Heart left ventricle (tissue), 16 donors: ENCODE measurements around the gene PAQR5. TPM values are rescaled to one million over a fixed set of nuclear protein-coding genes. Genes with fewer than 3 reads are reported as not detected.

Experiments
- ATAC-seq, 4 donors: fragments of 200-7000 bp; cut with Tn5 transposase; one replicate each; pipeline ENCODE4 v1.9.1; 2020 to 2022; ENCODE audit warnings: moderate library complexity in 4 of 4, mild to moderate bottlenecking in 3 of 4, moderate number of reproducible peaks in 1 of 4
- DNase-seq, 5 donors: peaks; one replicate each; pipeline ENCODE4 v3.0.0-alpha.2; 2020
- H3K27ac ChIP-seq, 12 donors: fragments of 200-600 bp; sonication (generic) in 4 of 12; one replicate each; pipeline versions ENCODE4 v1.5.0 to v1.8.0; 2016 to 2022; ENCODE audit warnings: mild to moderate bottlenecking in 2 of 12
- H3K27me3 ChIP-seq, 9 donors: fragments of 200-600 bp; sonication (generic) in 2 of 9; one replicate each; pipeline versions ENCODE4 v1.5.1 to v1.8.0; 2016 to 2022; ENCODE audit warnings: mild to moderate bottlenecking in 3 of 9
- H3K36me3 ChIP-seq, 9 donors: fragments of 200-600 bp; sonication (generic) in 2 of 9; one replicate each; pipeline versions ENCODE4 v1.5.0 to v1.8.0; 2018 to 2022; ENCODE audit warnings: mild to moderate bottlenecking in 2 of 9
- H3K4me1 ChIP-seq, 12 donors: fragments of 200-600 bp; sonication (generic) in 4 of 12; one replicate each; pipeline versions ENCODE4 v1.5.0 to v1.8.0; 2016 to 2022; ENCODE audit warnings: mild to moderate bottlenecking in 3 of 12
- H3K4me3 ChIP-seq, 12 donors: fragments of 200-600 bp; sonication (generic) in 4 of 12; one replicate each; pipeline versions ENCODE4 v1.5.0 to v1.8.0; 2017 to 2022; ENCODE audit warnings: mild to moderate bottlenecking in 9 of 12, moderate library complexity in 4 of 12
- H3K9me3 ChIP-seq, 12 donors: fragments of 200-600 bp; sonication (generic) in 4 of 12; one replicate each; pipeline versions ENCODE4 v1.5.0 to v1.8.0; 2016 to 2022; ENCODE audit warnings: mild to moderate bottlenecking in 1 of 12
- CTCF ChIP-seq, 12 donors: fragments of 200-600 bp; sonication (generic) in 4 of 12; IDR thresholded peaks; one replicate each; pipeline versions ENCODE4 v1.5.0 to v1.8.0; 2018 to 2022; ENCODE audit warnings: antibody characterized with exemption in 12 of 12, mild to moderate bottlenecking in 5 of 12
- POLR2A ChIP-seq, 2 donors: fragments of 450-650 bp; IDR thresholded peaks; one replicate each; pipeline ENCODE4 v1.6.1; 2017; ENCODE audit warnings: antibody characterized with exemption in 2 of 2, mild to moderate bottlenecking in 2 of 2, moderate library complexity in 2 of 2
- WGBS, 4 donors: extraction: QIAGEN DNeasy Blood & Tissue Kit in 2 of 4; methylation state at CpG; one replicate each; pipeline versions ENCODE4 v1.1.5 to v1.1.7; 2013 to 2018; 5-methylcytosine and 5-hydroxymethylcytosine counted together
- intact Hi-C, 10 donors: fragments of 100-400 bp; cut with DNase I; formaldehyde crosslinking; loops; one replicate each; pipeline versions ENCODE4 v1.11.1 to v1.14.2; 2022
- polyA plus RNA-seq, 2 donors: library from polyadenylated mRNA; stranded (reverse); fragments of 200-250 nt; gene quantifications; one replicate each; pipeline ENCODE4 v1.2.3, GENCODE V29; 2013
- total RNA-seq, 9 donors: library from RNA; depleted of rRNA in 2 of 9; stranded (reverse); fragments of >200 nt in 2 of 9; fragmentation: NEBNext Ultra II Directional in 3 of 9; extraction: Animal tissue kit (Norgen Biotek cat#: 25700) in 3 of 9; gene quantifications; one replicate each; pipeline versions ENCODE4 v1.1.0 to v1.2.4, GENCODE V29; 2016 to 2023
- donor health status: ischemic (EF 13 %, LVEDD 7.1; RV severe dilation, severe dysfunction).
- donor health status: healthy with polysubstance abuse.
- donor health status: DM: no; HTN: yes; CAD: no.
- donor health status: DM: no; HTN: no; CAD: no.
- donor health status: ischemic (EF 25% LVEDD 6.9; RV normal size, moderate dysfunction).
- donor health status: ischemic (EF 25% LVEDD 5.7; RV mildly dilated, moderate dysfunction).
- donor health status: healthy.
- donor health status: DM: yes; HTN: yes; CAD: no.
- donor health status: ischemic (EF 35%, LVEDD 5.7; RV mildly dilated, moderate dysfunction).
- donor health status: nonischemic (EF 11% LVEDD 7.7; RV severe dilation, severe dysfunction).
- donor health status: DM: yes; HTN: yes; CAD: no.
- donor health status: PGD.
- donor health status: ischemic (EF 29% LVEDD 5.4; RV normal size, mild dysfunction).
- donor health status: nonischemic (EF 23%, LVEDD 6.1; RV moderate dilation, normal function).

Gene PAQR5
- total and polyA plus RNA-seq, 11 donors: 0.27 to 1.6 (median 1.1) TPM

GRCh38 chr15:69344238-69344637, 45.5 kb downstream of the PAQR5 start:
- DNase-seq (no peak), ATAC-seq (no peak)
- Histone ChIP-seq H3K4me1 (peaks cover 0 to 6% (median 0%) of the 10 kb centered on the region in 12 donors), H3K36me3 (no peaks in the 10 kb centered on the region), H3K27me3 (no peaks in the 10 kb centered on the region), H3K27ac (no peak overlapping the region), H3K9me3 (no peaks in the 10 kb centered on the region), H3K4me3 (no peak overlapping the region)
- intact Hi-C loops: no loop called here
- 86 to 91% (median 89%) methylated on average over 2 of the region's 2 CpGs for WGBS, 4 donors
- TF ChIP-seq POLR2A (IDR thresholded peaks at IDR 0.05) (no peak), CTCF (IDR thresholded peaks at IDR 0.05) (no peak)

GRCh38 chr15:69346112-69346511, 47.4 kb downstream of the PAQR5 start:
- intact Hi-C loops: no loop called here
- Histone ChIP-seq H3K36me3 (no peaks in the 10 kb centered on the region), H3K4me1 (peaks cover 0 to 6% (median 0%) of the 10 kb centered on the region in 12 donors), H3K27me3 (no peaks in the 10 kb centered on the region), H3K9me3 (no peaks in the 10 kb centered on the region), H3K4me3 (no peak overlapping the region), H3K27ac (no peak overlapping the region)
- TF ChIP-seq POLR2A (IDR thresholded peaks at IDR 0.05) (no peak), CTCF (IDR thresholded peaks at IDR 0.05) (no peak)
- ATAC-seq (no peak), DNase-seq (no peak)
- 84 to 92% (median 87%) methylated on average over 5 of the region's 5 CpGs for WGBS, 4 donors

- no peak for ATAC-seq
- WGBS, 4 donors: 92 to 97% (median 93%) methylated on average over 4 of the region's 4 CpGs
- H3K27ac ChIP-seq: no peak overlapping the region
Observed at GRCh38 chr15:69351333-69351732, 52.6 kb downstream of the PAQR5 start.

GRCh38 chr15:69351884-69352283, 53.2 kb downstream of the PAQR5 start:
- DNase-seq (no peak), ATAC-seq (peak in 2 of 4 donors; percentile 24 to 45)
- 59 to 71% (median 70%) methylated on average over 2 of the region's 2 CpGs for WGBS, 4 donors
- Histone ChIP-seq H3K27me3 (no peaks in the 10 kb centered on the region), H3K9me3 (no peaks in the 10 kb centered on the region), H3K36me3 (no peaks in the 10 kb centered on the region), H3K27ac (no peak overlapping the region), H3K4me1 (no peaks in the 10 kb centered on the region), H3K4me3 (no peak overlapping the region)
- intact Hi-C loops: no loop called here
- TF ChIP-seq CTCF (IDR thresholded peaks at IDR 0.05) (no peak), POLR2A (IDR thresholded peaks at IDR 0.05) (no peak)

More at GRCh38 chr15:69351333-69351732, 52.6 kb downstream of the PAQR5 start:
- no peak for TF ChIP-seq POLR2A (IDR thresholded peaks at IDR 0.05)
- TF ChIP-seq CTCF (IDR thresholded peaks at IDR 0.05): no peak
- no peaks in the 10 kb centered on the region for H3K27me3 ChIP-seq
- no peaks in the 10 kb centered on the region for H3K36me3 ChIP-seq
- no peak overlapping the region for H3K4me3 ChIP-seq
- intact Hi-C loops: no loop called here
- no peaks in the 10 kb centered on the region for H3K4me1 ChIP-seq
- H3K9me3 ChIP-seq: no peaks in the 10 kb centered on the region
- no peak for DNase-seq
